ENCODE measurements around the gene ADAMTS2. TPM values are rescaled to one million over a fixed set of nuclear protein-coding genes. Genes with fewer than 3 reads are reported as not detected.

ADAMTS2 gene
- total RNA-seq, 5 donors from 2014 or later (not counting 1 experiment from before 2014, with no cell fraction given), result 0.09 to 0.23 TPM; not detected in 3

DNA sequence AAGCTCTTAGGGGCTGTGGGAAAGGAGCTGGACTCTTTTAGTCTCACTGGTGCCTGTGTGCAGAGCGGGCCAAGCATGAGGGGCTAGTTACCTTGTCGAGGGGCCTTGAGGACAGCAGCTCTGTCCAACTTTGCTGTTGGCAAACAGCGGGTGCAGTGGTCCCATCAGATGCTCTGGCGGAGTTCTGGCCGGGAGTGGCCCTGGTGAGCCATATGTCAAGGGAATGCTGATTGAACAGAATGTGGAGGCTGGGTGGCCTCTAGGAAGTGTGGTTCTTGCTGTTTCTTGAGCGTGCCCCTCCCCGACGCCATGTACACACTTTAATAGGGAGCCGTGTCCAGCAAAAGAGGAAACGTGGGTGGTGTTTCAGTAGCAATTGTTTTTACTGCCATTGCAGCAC, 3.6 kb upstream of the ADAMTS2 start:
- no peak overlapping the region for H3K27ac Mint-ChIP-seq
- H3K9me3 Mint-ChIP-seq, result no peaks in the 10 kb centered on the region
- H3K27me3 Mint-ChIP-seq, result peaks cover 22 to 43% of the 10 kb centered on the region in 2 donors
- Histone ChIP-seq H3K4me3 (ENCODE audit: control insufficient read depth in 1 of 2, extremely low read depth in 1 of 2, low read length in 1 of 2) (no peak overlapping the region), H3K9me3 (no peaks in the 10 kb centered on the region), H3K27ac (ENCODE audit: low read length) (no peak overlapping the region), H3K36me3 (ENCODE audit: control insufficient read depth in 2 of 2, extremely low read depth in 1 of 2, insufficient read depth in 1 of 2, low read length in 1 of 2) (no peaks in the 10 kb centered on the region), H3K4me1 (ENCODE audit: control insufficient read depth in 1 of 2, extremely low read depth in 1 of 2, insufficient read depth in 2 of 2, low read length in 2 of 2) (peaks cover 0 to 7% of the 10 kb centered on the region in 2 experiments), H3K27me3 (replicated peaks in 1 of 2; ENCODE audit: control insufficient read depth in 2 of 2, extremely low read depth in 1 of 2, insufficient read depth in 2 of 2, low read length in 1 of 2) (peaks cover 0 to 53% of the 10 kb centered on the region in 2 experiments)
- no peak for DNase-seq
- ChIA-PET POLR2A (no interaction called here), CTCF (no interaction called here)
- H3K36me3 Mint-ChIP-seq, result no peaks in the 10 kb centered on the region
- no peak for ATAC-seq (replicated peaks in 1 of 4)
- H3K4me3 Mint-ChIP-seq, result no peak overlapping the region
- 64% methylated on average over 10 of the region's 10 CpGs for WGBS (ENCODE audit: insufficient coverage)
- peaks cover 0 to 11% (median 6%) of the 10 kb centered on the region in 3 donors for H3K4me1 Mint-ChIP-seq

DNA sequence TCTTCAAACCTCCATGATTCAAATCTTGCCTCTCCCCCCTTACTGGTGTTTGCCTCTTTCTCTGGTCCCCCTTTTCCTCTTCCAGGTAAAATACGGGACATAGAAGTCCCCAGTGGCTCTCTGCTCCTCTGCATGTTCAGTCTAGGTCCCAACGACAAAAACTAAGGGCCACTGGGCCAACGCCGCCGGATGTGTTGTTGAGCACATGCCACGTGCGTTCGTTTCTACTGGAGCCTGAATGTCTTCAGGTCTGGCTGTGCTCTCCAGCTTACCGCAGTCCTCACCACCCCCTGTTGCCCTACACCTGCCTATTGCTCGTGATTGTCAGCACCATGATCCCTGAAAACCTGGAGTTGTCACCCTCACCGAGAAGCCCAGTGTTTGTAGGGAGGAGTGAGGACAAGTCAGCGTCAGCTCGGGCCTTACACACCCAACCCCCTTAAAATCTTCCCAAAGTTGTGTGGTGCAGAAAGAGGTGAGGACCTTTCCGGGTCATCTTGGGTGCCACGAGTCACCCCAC, 2.8 kb upstream of the ADAMTS2 start:
- Mint-ChIP-seq H3K4me3 (peak overlapping the region in 1 of 3 donors; percentile 30), H3K4me1 (peaks cover 4 to 17% (median 10%) of the 10 kb centered on the region in 3 donors), H3K36me3 (no peaks in the 10 kb centered on the region), H3K9me3 (no peaks in the 10 kb centered on the region), H3K27ac (no peak overlapping the region), H3K27me3 (peaks cover 27 to 47% of the 10 kb centered on the region in 2 donors)
- no peaks in the 10 kb centered on the region for H3K36me3 ChIP-seq (ENCODE audit: control insufficient read depth in 2 of 2, extremely low read depth in 1 of 2, insufficient read depth in 1 of 2, low read length in 1 of 2)
- no peak for DNase-seq
- ATAC-seq (replicated peaks in 1 of 4), result no peak
- H3K27ac ChIP-seq (ENCODE audit: low read length), result no peak overlapping the region
- POLR2A ChIA-PET, result no interaction called here
- H3K4me3 ChIP-seq (ENCODE audit: control insufficient read depth in 1 of 2, extremely low read depth in 1 of 2, low read length in 1 of 2), result no peak overlapping the region
- no peaks in the 10 kb centered on the region for H3K9me3 ChIP-seq
- H3K4me1 ChIP-seq (ENCODE audit: control insufficient read depth in 1 of 2, extremely low read depth in 1 of 2, insufficient read depth in 2 of 2, low read length in 2 of 2), result peaks cover 0 to 11% of the 10 kb centered on the region in 2 experiments
- peaks cover 2 to 59% of the 10 kb centered on the region in 2 experiments for H3K27me3 ChIP-seq (replicated peaks in 1 of 2; ENCODE audit: control insufficient read depth in 2 of 2, extremely low read depth in 1 of 2, insufficient read depth in 2 of 2, low read length in 1 of 2)
- CTCF ChIA-PET, result no interaction called here
- WGBS (ENCODE audit: insufficient coverage), result 84% methylated on average over 9 of the region's 15 CpGs

DNA sequence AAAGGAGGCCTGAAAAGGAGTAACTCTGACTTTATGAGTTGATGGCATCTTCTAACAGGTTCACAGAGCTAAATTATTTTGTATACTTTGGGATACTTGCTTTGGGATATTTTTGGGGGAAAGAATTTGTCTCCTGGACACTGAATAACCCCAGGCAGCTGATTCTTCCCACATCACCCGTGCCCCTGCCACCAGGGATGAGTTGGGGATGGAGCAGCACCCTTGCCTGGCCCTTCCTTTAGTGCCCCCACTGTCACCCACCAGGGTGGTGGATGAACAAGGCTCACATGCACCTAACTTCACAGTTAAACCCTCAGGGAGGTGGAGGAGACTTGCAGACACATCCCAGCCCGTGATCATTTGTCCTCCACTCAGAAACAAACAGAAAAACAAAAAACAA, 2.3 kb upstream of the ADAMTS2 start:
- H3K4me3 ChIP-seq (ENCODE audit: control insufficient read depth in 1 of 2, extremely low read depth in 1 of 2, low read length in 1 of 2), result no peak overlapping the region
- ChIA-PET POLR2A (no interaction called here), CTCF (no interaction called here)
- no peaks in the 10 kb centered on the region for H3K36me3 ChIP-seq (ENCODE audit: control insufficient read depth in 2 of 2, extremely low read depth in 1 of 2, insufficient read depth in 1 of 2, low read length in 1 of 2)
- Mint-ChIP-seq H3K4me3 (no peak overlapping the region), H3K27me3 (peaks cover 32 to 52% of the 10 kb centered on the region in 2 donors), H3K9me3 (no peaks in the 10 kb centered on the region), H3K36me3 (no peaks in the 10 kb centered on the region), H3K27ac (no peak overlapping the region), H3K4me1 (peaks cover 7 to 21% (median 15%) of the 10 kb centered on the region in 3 donors)
- peaks cover 2 to 63% of the 10 kb centered on the region in 2 experiments for H3K27me3 ChIP-seq (replicated peaks in 1 of 2; ENCODE audit: control insufficient read depth in 2 of 2, extremely low read depth in 1 of 2, insufficient read depth in 2 of 2, low read length in 1 of 2)
- no peak overlapping the region for H3K27ac ChIP-seq (ENCODE audit: low read length)
- WGBS (ENCODE audit: insufficient coverage), result 71% methylated on average over 1 of the region's 2 CpGs
- no peak for ATAC-seq (replicated peaks in 1 of 4)
- H3K4me1 ChIP-seq (ENCODE audit: control insufficient read depth in 1 of 2, extremely low read depth in 1 of 2, insufficient read depth in 2 of 2, low read length in 2 of 2), result peaks cover 0 to 11% of the 10 kb centered on the region in 2 experiments
- no peaks in the 10 kb centered on the region for H3K9me3 ChIP-seq
- no peak for DNase-seq

DNA sequence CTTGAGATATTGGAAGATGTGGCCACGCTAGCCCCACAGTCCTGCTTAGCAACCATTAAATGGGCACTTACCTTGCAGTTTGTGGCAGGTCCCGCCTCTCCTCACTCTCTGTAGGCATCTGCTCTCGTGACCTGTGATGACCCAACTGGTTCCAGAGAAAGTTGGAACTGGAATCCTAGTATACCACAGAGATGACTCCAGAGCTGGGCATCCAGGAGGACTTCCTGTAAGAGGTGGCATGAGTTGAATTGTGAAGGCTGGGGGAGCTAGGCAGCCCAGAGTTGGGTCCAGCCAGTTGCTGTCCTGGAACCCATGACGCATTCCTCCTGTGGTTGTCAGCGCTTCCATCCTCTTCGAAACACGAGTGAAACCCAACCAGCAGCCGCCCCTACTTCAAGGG, 1.6 kb upstream of the ADAMTS2 start:
- peaks cover 0 to 11% of the 10 kb centered on the region in 2 experiments for H3K4me1 ChIP-seq (ENCODE audit: control insufficient read depth in 1 of 2, extremely low read depth in 1 of 2, insufficient read depth in 2 of 2, low read length in 2 of 2)
- H3K4me3 ChIP-seq (ENCODE audit: control insufficient read depth in 1 of 2, extremely low read depth in 1 of 2, low read length in 1 of 2), result no peak overlapping the region
- Mint-ChIP-seq H3K4me3 (peak overlapping the region in 1 of 3 donors; percentile 69), H3K36me3 (no peaks in the 10 kb centered on the region), H3K27ac (no peak overlapping the region), H3K9me3 (no peaks in the 10 kb centered on the region), H3K4me1 (peaks cover 7 to 21% (median 15%) of the 10 kb centered on the region in 3 donors), H3K27me3 (peaks cover 39 to 59% of the 10 kb centered on the region in 2 donors)
- H3K36me3 ChIP-seq (ENCODE audit: control insufficient read depth in 2 of 2, extremely low read depth in 1 of 2, insufficient read depth in 1 of 2, low read length in 1 of 2), result no peaks in the 10 kb centered on the region
- POLR2A ChIA-PET, result no interaction called here
- peaks cover 2 to 70% of the 10 kb centered on the region in 2 experiments for H3K27me3 ChIP-seq (replicated peaks in 1 of 2; ENCODE audit: control insufficient read depth in 2 of 2, extremely low read depth in 1 of 2, insufficient read depth in 2 of 2, low read length in 1 of 2)
- no peak for ATAC-seq (replicated peaks in 1 of 4)
- no peak for DNase-seq
- H3K27ac ChIP-seq (ENCODE audit: low read length), result no peak overlapping the region
- CTCF ChIA-PET, result no interaction called here
- no peaks in the 10 kb centered on the region for H3K9me3 ChIP-seq
- no CpG with 5 or more reads among the region's 8 CpGs for WGBS (ENCODE audit: insufficient coverage)

DNA sequence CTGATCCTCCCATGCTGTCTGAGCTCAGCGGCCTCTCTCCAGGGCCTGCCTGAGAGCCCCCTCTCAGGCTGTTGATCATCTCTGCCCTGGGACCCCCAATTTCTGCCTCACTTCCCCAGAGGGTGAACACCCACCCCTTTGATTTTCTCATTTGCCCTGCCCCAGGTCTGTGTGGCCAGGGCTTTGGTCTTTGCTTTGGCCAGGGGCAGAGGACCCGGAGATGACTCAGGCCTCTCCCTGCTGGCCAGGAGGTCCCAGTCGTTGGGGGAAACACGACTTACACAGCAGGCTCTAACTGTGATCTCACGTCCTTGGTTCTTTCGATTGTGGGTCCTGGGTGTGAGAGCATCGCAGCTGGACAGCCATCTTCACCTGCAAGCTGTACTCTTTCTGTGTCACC, 1.1 kb upstream of the ADAMTS2 start:
- Histone ChIP-seq H3K9me3 (no peaks in the 10 kb centered on the region), H3K27ac (ENCODE audit: low read length) (no peak overlapping the region), H3K4me1 (ENCODE audit: control insufficient read depth in 1 of 2, extremely low read depth in 1 of 2, insufficient read depth in 2 of 2, low read length in 2 of 2) (peaks cover 0 to 11% of the 10 kb centered on the region in 2 experiments), H3K27me3 (replicated peaks in 1 of 2; ENCODE audit: control insufficient read depth in 2 of 2, extremely low read depth in 1 of 2, insufficient read depth in 2 of 2, low read length in 1 of 2) (peaks cover 2 to 69% of the 10 kb centered on the region in 2 experiments), H3K36me3 (ENCODE audit: control insufficient read depth in 2 of 2, extremely low read depth in 1 of 2, insufficient read depth in 1 of 2, low read length in 1 of 2) (no peaks in the 10 kb centered on the region), H3K4me3 (ENCODE audit: control insufficient read depth in 1 of 2, extremely low read depth in 1 of 2, low read length in 1 of 2) (no peak overlapping the region)
- Mint-ChIP-seq H3K4me3 (peak overlapping the region in 1 of 3 donors; percentile 69), H3K27ac (no peak overlapping the region), H3K9me3 (no peaks in the 10 kb centered on the region), H3K36me3 (no peaks in the 10 kb centered on the region), H3K4me1 (peaks cover 7 to 21% (median 15%) of the 10 kb centered on the region in 3 donors), H3K27me3 (peaks cover 42 to 61% of the 10 kb centered on the region in 2 donors)
- 73% methylated on average over 7 of the region's 7 CpGs for WGBS (ENCODE audit: insufficient coverage)
- ChIA-PET CTCF (no interaction called here), POLR2A (no interaction called here)
- no peak for DNase-seq
- no peak for ATAC-seq (replicated peaks in 1 of 4)

DNA sequence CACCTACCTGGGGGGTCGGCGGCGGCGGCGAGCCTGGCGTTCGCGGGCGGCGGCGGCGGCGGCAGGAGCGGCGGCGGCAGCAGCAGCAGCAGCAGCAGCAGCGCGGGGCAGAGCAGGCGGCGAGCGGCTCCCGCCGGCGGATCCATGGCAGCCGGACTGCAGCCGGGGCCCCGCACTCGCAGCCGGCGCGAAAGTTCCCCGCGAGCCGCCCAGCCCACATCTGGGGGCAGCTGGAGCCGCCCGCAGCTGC, 153 bp downstream of the ADAMTS2 start:
- H3K4me1 Mint-ChIP-seq, result peaks cover 7 to 21% (median 15%) of the 10 kb centered on the region in 3 donors
- ATAC-seq (replicated peaks in 1 of 4) (no peak), DNase-seq (no peak)
- Histone ChIP-seq H3K4me3 (ENCODE audit: control insufficient read depth in 1 of 2, extremely low read depth in 1 of 2, low read length in 1 of 2) (no peak overlapping the region), H3K4me1 (ENCODE audit: control insufficient read depth in 1 of 2, extremely low read depth in 1 of 2, insufficient read depth in 2 of 2, low read length in 2 of 2) (peaks cover 0 to 11% of the 10 kb centered on the region in 2 experiments), H3K36me3 (ENCODE audit: control insufficient read depth in 2 of 2, extremely low read depth in 1 of 2, insufficient read depth in 1 of 2, low read length in 1 of 2) (no peaks in the 10 kb centered on the region), H3K27ac (ENCODE audit: low read length) (no peak overlapping the region), H3K9me3 (no peaks in the 10 kb centered on the region), H3K27me3 (replicated peaks in 1 of 2; ENCODE audit: control insufficient read depth in 2 of 2, extremely low read depth in 1 of 2, insufficient read depth in 2 of 2, low read length in 1 of 2) (peaks cover 2 to 71% of the 10 kb centered on the region in 2 experiments)
- no peak overlapping the region for H3K27ac Mint-ChIP-seq
- CTCF ChIA-PET, result no interaction called here
- POLR2A ChIA-PET, result no interaction called here
- under 1% methylated on average over 33 of the region's 36 CpGs for WGBS (ENCODE audit: insufficient coverage)
- H3K4me3 Mint-ChIP-seq, result no peak overlapping the region
- H3K27me3 Mint-ChIP-seq, result peaks cover 50 to 66% of the 10 kb centered on the region in 2 donors
- H3K9me3 Mint-ChIP-seq, result no peaks in the 10 kb centered on the region
- no peaks in the 10 kb centered on the region for H3K36me3 Mint-ChIP-seq

Measured in T-cell (primary cell).